ENCODE measurements around the gene PYCR2. TPM values are rescaled to one million over a fixed set of nuclear protein-coding genes. Genes with fewer than 3 reads are reported as not detected.

The PYCR2 gene
- total RNA-seq, 1 experiment from 2014 or later = 74.4 TPM

- no peaks in the 10 kb centered on the region for H3K36me3 ChIP-seq (ENCODE audit: control insufficient read depth, insufficient read depth, low read length)
- H3K9me3 ChIP-seq (ENCODE audit: control insufficient read depth, insufficient read depth, low read depth, low read length) = no peaks in the 10 kb centered on the region
- ChIA-PET POLR2A (no interaction called here), CTCF (no interaction called here)
- no peak overlapping the region for H3K27ac ChIP-seq (ENCODE audit: low read length)
- H3K4me3 ChIP-seq (ENCODE audit: low read depth in 2 of 2, low read length in 2 of 2) = no peak overlapping the region
- no TSS peak for BruUV-seq (replicated peaks)
- peaks cover 4% of the 10 kb centered on the region; the same call in 1 of the 2 replicates for H3K4me1 ChIP-seq (ENCODE audit: control insufficient read depth, insufficient read depth, low read length)
- no peaks in the 10 kb centered on the region for H3K27me3 ChIP-seq (ENCODE audit: control insufficient read depth, insufficient read depth, low read length)
- intact Hi-C loops (cut with micrococcal nuclease; ENCODE audit: unreplicated experiment) (no loop called here), in situ Hi-C loops (cut with HindIII; ENCODE audit: low pct_unique_long_range_greater_than_20kb, low sequenced_read_pairs) (no loop called here)
- ATAC-seq (no peak), DNase-seq (ENCODE audit: low read depth, low spot score) (no peak)
- no peak for TF ChIP-seq TCF7L2 (IDR thresholded peaks at IDR 0.05; ENCODE audit: low read depth, low read length)
- TF ChIP-seq, protein P1, sequence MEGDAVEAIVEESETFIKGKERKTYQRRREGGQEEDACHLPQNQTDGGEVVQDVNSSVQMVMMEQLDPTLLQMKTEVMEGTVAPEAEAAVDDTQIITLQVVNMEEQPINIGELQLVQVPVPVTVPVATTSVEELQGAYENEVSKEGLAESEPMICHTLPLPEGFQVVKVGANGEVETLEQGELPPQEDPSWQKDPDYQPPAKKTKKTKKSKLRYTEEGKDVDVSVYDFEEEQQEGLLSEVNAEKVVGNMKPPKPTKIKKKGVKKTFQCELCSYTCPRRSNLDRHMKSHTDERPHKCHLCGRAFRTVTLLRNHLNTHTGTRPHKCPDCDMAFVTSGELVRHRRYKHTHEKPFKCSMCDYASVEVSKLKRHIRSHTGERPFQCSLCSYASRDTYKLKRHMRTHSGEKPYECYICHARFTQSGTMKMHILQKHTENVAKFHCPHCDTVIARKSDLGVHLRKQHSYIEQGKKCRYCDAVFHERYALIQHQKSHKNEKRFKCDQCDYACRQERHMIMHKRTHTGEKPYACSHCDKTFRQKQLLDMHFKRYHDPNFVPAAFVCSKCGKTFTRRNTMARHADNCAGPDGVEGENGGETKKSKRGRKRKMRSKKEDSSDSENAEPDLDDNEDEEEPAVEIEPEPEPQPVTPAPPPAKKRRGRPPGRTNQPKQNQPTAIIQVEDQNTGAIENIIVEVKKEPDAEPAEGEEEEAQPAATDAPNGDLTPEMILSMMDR (IDR thresholded peaks at IDR 0.05) = no peak
- TF ChIP-seq REST (IDR thresholded peaks at IDR 0.05; ENCODE audit: insufficient read depth in 1 of 2, low read depth in 2 of 2, low read length in 1 of 2) = no peak
- no peak for TF ChIP-seq SIN3A (IDR thresholded peaks at IDR 0.05; ENCODE audit: borderline replicate concordance, insufficient read depth, low read depth, low read length)
- TF ChIP-seq POLR2AphosphoS5 (IDR thresholded peaks at IDR 0.05; ENCODE audit: low read depth, low read length) = no peak
Observed at GRCh38 chr1:225889743-225890142, 34.3 kb downstream of the PYCR2 start.

DNA sequence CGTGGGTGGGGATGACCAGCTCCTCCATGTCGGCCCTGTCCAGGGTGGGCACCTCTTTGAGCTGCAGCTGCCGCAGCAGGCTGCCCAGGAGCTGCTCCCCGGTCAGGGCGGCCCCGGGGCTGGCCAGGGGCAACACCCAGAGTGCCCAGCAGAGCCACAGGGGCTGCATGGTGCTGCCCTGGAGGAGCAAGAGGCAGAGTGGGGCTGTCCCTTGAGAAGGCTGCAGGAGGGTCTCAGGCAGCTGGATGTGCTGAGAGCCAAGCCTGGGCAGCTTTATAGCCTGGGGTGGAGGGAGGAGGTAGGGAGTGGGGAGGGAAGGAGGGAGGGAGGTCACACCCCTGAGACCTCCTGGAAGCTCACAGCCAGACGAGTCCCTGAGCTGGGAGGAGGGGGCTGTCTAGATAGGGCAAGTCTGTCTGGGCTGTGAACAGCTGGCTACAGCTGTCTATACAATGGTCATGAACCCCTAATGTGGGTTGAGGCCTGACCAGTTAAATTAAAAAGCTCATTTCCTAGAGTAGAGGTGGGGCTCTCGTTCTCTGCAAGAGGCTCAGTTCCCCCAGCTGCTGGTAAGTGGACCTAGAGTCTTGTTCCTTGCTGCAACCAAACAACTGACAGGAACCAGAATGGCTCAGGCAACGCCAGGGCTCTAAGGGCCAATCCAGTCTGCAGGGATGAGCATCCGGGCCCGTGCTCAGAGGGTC, 35.0 kb downstream of the PYCR2 start, which contains the start of gene LEFTY1:
TSS of gene LEFTY1 (minus strand) at position 249 of the 704 bp plus-strand sequence. CDS start at position 169, 80 bp downstream.
- ChIA-PET POLR2A (no interaction called here), CTCF (no interaction called here)
- DNase-seq (ENCODE audit: low read depth, low spot score) (no peak), ATAC-seq (no peak)
- H3K4me3 ChIP-seq (ENCODE audit: low read depth in 2 of 2, low read length in 2 of 2) = no peak within 1 kb of the TSS
- intact Hi-C loops (cut with micrococcal nuclease; ENCODE audit: unreplicated experiment) = no loop called here
- BruUV-seq (replicated peaks) = no TSS peak
- no peaks in the 10 kb centered on the region for H3K9me3 ChIP-seq (ENCODE audit: control insufficient read depth, insufficient read depth, low read depth, low read length)
- in situ Hi-C loops (cut with HindIII; ENCODE audit: low pct_unique_long_range_greater_than_20kb, low sequenced_read_pairs) = no loop called here
- H3K4me1 ChIP-seq (ENCODE audit: control insufficient read depth, insufficient read depth, low read length) = peaks cover 4% of the 10 kb centered on the region; the same call in 1 of the 2 replicates
- no peaks in the 10 kb centered on the region for H3K36me3 ChIP-seq (ENCODE audit: control insufficient read depth, insufficient read depth, low read length)
- no peaks in the 10 kb centered on the region for H3K27me3 ChIP-seq (ENCODE audit: control insufficient read depth, insufficient read depth, low read length)
- no peak within 1 kb of the TSS for H3K27ac ChIP-seq (ENCODE audit: low read length)
- TF ChIP-seq, protein P1 (IDR thresholded peaks at IDR 0.05) = no peak
- TF ChIP-seq POLR2AphosphoS5 (IDR thresholded peaks at IDR 0.05; ENCODE audit: low read depth, low read length) (no peak), TCF7L2 (IDR thresholded peaks at IDR 0.05; ENCODE audit: low read depth, low read length) (no peak), REST (IDR thresholded peaks at IDR 0.05; ENCODE audit: insufficient read depth in 1 of 2, low read depth in 2 of 2, low read length in 1 of 2) (no peak), SIN3A (IDR thresholded peaks at IDR 0.05; ENCODE audit: borderline replicate concordance, insufficient read depth, low read depth, low read length) (no peak)

Data from Panc1 (cell line).